LHCN-M2 (cell line): ENCODE measurements around the gene IZUMO1. TPM values are rescaled to one million over a fixed set of nuclear protein-coding genes. Genes with fewer than 3 reads are reported as not detected.
"Not testable (repeated sequence)": the region's sequence is repeated elsewhere in the genome, so short reads cannot be mapped to it uniquely, and the experiment has no call there.

Experiments used
- DNase-seq: peaks from one replicate; pipeline ENCODE4 v3.0.0-alpha.2; 2012; ENCODE audit warnings: low read depth
- total RNA-seq: library from RNA; depleted of rRNA; stranded (reverse); fragments of >200 nt; gene quantifications from 2 replicates; pipeline ENCODE4 v1.2.3, GENCODE V29; 2014; rRNA removed

Gene IZUMO1
- total RNA-seq, 1 experiment from 2014 or later: not detected

DNA sequence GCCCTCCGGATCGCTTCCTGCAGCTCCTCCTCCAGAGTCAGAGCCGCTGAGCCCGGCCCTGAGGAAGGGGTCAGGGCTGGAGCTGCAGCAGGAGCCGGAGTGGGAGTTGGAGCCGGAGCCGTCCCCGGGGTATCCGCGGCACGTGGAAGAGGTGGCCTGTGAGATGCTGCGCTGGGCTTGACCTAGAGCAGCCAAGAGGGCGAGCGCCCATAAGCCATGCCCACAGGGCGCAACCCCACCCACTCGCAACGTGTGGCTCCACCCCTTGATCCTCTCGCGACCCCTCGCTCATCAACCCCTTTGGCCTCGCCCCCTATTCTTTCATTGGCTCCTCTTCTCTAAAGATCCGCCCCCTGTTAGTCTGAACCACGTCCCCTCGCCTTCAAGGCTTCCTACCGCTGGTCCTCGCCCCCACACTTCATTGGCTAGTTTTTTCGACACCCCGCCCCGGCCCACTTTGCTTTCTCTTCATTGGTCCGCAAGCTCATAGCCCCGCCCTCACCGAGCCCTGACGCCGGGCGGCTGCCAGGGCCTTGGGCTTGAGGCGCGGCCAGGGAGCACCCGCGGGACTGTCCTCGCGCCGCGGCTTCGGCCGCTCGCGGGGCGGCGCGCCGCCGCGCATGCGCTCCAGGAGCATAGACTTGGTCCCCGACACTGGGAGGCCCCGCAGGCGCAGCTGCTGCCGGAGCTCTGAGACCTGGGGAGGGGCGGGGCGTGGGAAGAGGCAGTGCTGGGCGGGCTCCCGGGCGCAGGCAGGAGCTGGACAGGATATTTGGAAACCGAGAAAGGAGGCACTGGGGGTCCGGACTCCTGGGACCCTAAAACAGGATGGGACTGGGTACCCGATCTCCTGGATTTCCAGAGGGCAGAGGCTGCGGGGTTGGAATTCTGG is 32.6 kb downstream of the IZUMO1 start:
- DNase-seq: peak; percentile 99

DNA sequence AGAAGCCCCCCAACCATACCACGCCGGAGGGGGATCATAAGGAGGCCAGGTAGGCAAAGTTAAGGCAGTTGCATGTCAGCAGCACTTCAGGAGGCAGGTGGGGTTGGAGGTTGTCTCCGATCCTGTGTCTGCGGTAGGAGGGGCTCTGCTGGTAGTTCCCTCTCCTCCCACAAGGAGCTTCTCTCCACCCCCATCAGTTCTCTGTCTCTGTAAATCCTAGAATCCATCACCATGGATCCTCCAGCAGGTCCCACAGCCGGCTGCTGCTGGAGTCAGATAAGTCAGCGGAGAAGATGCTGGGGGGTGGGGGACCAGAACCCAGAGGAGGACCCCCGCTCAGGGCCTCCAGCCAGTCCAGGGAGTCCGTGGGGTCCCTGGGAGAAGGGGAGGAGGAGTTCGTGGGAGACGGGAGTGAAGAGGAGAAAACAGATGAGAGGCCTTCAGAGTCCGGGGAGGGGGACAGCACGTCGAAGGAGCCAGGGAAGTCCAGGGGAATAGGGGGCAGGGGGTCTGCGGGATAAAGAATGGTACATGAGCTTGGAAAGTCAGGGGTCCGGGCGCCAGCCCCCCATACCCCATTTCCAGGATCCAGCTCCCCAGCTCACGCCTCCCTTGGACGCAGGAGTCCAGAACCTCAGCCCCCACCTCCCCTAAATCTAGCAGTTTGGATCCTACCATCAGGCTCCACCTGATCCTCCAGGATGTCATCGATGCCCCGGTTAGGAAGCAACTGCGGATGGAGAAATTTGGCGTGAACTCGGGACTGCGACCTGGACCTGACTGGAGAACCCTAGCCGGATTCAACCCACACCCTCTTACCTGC is 33.5 kb downstream of the IZUMO1 start:
- no peak for DNase-seq

DNA sequence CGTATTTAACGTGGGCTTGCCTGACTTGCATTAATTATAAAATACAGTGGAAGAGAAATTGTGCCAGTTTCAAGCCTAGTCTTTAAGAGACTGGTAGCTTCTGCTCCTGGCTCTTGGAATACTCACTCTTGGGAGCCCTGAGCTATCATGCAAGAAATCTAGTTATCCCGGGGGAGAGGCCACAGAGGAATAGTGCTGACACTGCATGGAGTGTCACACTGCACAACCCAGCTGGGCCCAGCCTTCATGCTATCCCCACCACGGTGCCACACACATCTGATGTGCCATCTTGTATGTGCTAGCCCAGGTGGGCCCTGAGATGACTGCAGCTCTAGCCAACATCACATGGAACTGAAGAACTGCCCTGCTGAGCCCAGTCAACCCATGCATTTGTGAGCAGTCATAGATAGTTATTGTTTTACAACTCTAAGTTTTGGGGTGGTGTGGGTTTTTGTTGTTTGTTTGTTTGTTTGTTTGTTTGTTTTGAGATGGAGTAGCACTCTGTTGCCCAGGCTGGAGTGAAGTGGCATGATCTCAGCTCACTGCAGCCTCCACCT is 35.5 kb downstream of the IZUMO1 start:
- DNase-seq: no peak

- no peak for DNase-seq
These were observed 38.2 kb downstream of the IZUMO1 start for GRCh38 chr19:48708471-48708870.

- DNase-seq: no peak
These were observed 41.3 kb downstream of the IZUMO1 start for GRCh38 chr19:48705431-48705830.

GRCh38 chr19:48703316-48703715 is 43.4 kb downstream of the IZUMO1 start:
- no peak for DNase-seq

GRCh38 chr19:48702701-48703100 is 44.0 kb downstream of the IZUMO1 start:
- no peak for DNase-seq

- DNase-seq: peak; percentile 78
These were observed 48.7 kb downstream of the IZUMO1 start for GRCh38 chr19:48698046-48698445.

DNA sequence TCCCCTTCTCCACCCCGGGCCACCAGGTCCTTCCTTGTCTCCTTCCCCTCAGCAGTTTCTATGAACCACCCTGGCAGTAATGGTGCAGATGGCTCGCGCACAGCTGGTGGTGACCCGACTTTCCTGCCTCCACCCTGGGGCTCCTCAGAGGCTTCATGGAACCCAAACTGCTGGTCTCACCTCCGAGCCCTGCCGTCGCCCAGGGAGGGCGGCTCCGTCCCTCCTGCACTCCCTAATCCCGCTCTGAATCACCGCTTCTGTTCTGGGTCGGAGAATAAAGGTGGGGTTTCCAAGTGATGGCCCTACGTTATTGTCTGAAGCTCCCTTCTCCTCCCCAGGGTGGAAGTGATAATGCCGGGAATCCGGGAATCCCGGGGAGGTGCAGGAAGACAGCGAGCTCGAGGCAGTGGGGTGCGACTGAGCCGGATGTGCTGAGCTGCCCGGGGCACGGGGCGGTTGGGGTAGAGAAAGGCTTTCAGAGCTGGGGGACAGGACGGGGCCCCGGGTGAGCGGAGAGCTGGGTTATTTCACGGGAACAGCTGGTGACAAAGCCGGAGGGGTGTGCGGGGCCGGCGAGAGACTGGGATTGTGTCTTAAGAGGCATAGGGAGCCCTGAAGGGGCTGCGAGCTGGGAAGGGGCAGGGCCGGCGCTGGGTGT is 50.2 kb downstream of the IZUMO1 start:
- DNase-seq: no peak

- no peak for DNase-seq
These were observed 50.9 kb downstream of the IZUMO1 start, which contains the start of gene FUT2 for GRCh38 chr19:48695743-48696352. FUT2 (plus strand) TSS chr19:48695971; CDS start chr19:48702957, 6,986 bp downstream.

- DNase-seq: not testable (repeated sequence)
These were observed 53.1 kb downstream of the IZUMO1 start for GRCh38 chr19:48693629-48694028.

Other genes starting within 250 kb of the IZUMO1 start
- 0.06 and 0.13 TPM in 2 replicates for gene LMTK3, start 235.1 kb downstream of the IZUMO1 start, total RNA-seq
- not detected in 2 replicates for gene SULT2B1, start 194.7 kb downstream of the IZUMO1 start, total RNA-seq
- gene SPACA4, start 140.2 kb downstream of the IZUMO1 start, total RNA-seq: not detected in 2 replicates
- gene FAM83E, start 131.8 kb downstream of the IZUMO1 start, total RNA-seq: not detected in 2 replicates
- 1,651 and 2,205 TPM in 2 replicates for gene RPL18, start 127.7 kb downstream of the IZUMO1 start, total RNA-seq
- 13.3 and 16.2 TPM in 2 replicates for gene SPHK2, start 127.4 kb downstream of the IZUMO1 start, total RNA-seq
- 2.9 and 4.8 TPM in 2 replicates for gene DBP, start 109.5 kb downstream of the IZUMO1 start, total RNA-seq
- gene CA11, start 100.7 kb downstream of the IZUMO1 start, total RNA-seq: 0.83 and 2.4 TPM in 2 replicates
- not detected in 2 replicates for gene NTN5, start 73.9 kb downstream of the IZUMO1 start, total RNA-seq
- not detected in 2 replicates for gene FUT2, start 50.9 kb downstream of the IZUMO1 start, total RNA-seq
- 2.4 and 3.5 TPM in 2 replicates for gene MAMSTR, start 27.2 kb downstream of the IZUMO1 start, total RNA-seq
- 0.11 and 0.26 TPM in 2 replicates for gene RASIP1, start 6.3 kb downstream of the IZUMO1 start, total RNA-seq
- gene FUT1, start 5.7 kb upstream of the IZUMO1 start, total RNA-seq: not detected in 2 replicates
- not detected in 2 replicates for gene FGF21, start 8.6 kb upstream of the IZUMO1 start, total RNA-seq
- 23.8 and 26.5 TPM in 2 replicates for gene BCAT2, start 64.1 kb upstream of the IZUMO1 start, total RNA-seq
- gene HSD17B14, start 89.6 kb upstream of the IZUMO1 start, total RNA-seq: not detected in 2 replicates
- 21.3 and 27.8 TPM in 2 replicates for gene PLEKHA4, start 121.7 kb upstream of the IZUMO1 start, total RNA-seq
- 55.7 and 58.2 TPM in 2 replicates for gene PPP1R15A, start 125.5 kb upstream of the IZUMO1 start, total RNA-seq
- gene TULP2, start 151.8 kb upstream of the IZUMO1 start, total RNA-seq: not detected in 2 replicates
- 213 and 221 TPM in 2 replicates for gene NUCB1, start 153.4 kb upstream of the IZUMO1 start, total RNA-seq
- gene DHDH, start 186.8 kb upstream of the IZUMO1 start, total RNA-seq: 0.96 TPM in 1 of 2 replicates, not detected in the other
- gene BAX, start 208.0 kb upstream of the IZUMO1 start, total RNA-seq: 170 and 176 TPM in 2 replicates
- gene FTL, start 218.4 kb upstream of the IZUMO1 start, total RNA-seq: 2,158 and 2,177 TPM in 2 replicates
- 78.8 and 80.0 TPM in 2 replicates for gene GYS1, start 246.4 kb upstream of the IZUMO1 start, total RNA-seq
- 263 and 300 TPM in 2 replicates for gene RUVBL2, start 247.0 kb upstream of the IZUMO1 start, total RNA-seq